OCI-LY7 (cell line): Measurements from ENCODE around the gene GNAQ.

Source experiments
- EZH2phosphoT487 ChIP-seq: fragments of 200-600 bp; sonication (generic); IDR thresholded peaks from 2 replicates; pipeline ENCODE4 v1.6.1; 2018; ENCODE audit warnings: low read depth, borderline replicate concordance, mild to moderate bottlenecking, mixed run types, antibody characterized with exemption, low read length, moderate library complexity, mixed read lengths
- TF ChIP-seq, protein P1 (sequence below): fragments of 200-600 bp; sonication (generic); conservative IDR thresholded peaks from 2 replicates; pipeline ENCODE4 v1.5.1; 2014; ENCODE audit warnings: mild to moderate bottlenecking, antibody characterized with exemption, low read length, moderate library complexity, mixed read lengths

DNA sequence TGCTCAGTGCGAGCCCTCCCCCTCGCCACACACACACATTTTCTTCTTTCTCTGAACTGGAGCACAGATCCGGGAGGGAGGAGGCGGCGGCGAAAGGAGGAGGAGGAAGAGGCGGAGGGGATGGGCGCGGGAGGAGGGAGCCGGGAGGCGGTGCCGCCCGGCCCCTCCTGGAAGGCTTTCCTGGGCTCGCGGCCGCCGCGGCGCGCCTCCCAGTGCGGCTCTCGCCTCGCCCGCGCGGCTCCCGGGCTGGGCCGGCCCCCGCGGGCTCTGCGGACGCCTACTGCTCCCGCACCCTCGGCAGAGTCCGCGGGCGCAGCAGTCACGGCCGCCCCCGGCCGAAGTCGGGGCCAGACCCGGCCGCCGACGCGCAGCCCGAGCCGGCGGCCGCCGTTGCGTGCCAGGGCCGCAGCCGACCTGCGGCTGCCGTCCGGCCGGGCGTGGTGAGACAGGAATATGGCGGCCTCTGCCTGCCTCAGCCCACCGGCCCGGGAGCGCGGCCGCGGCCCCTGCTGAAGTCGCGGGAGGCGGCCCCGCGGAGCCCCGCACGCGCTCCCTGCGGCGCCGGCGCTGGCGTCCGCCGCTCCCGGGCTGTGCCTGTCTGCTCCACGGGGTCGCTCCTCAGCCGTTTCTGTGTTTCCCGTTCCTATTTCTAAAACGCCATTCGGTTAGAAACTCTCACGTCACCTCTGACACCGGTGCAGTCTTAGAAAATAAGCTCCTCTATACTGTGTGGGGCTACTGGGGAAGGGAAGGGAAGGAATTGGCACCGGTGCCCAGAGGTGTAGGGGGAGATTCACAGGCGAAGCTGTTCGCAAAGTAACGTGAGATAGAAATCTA, 500 bp upstream of the GNAQ start:
- TF ChIP-seq, protein P1, sequence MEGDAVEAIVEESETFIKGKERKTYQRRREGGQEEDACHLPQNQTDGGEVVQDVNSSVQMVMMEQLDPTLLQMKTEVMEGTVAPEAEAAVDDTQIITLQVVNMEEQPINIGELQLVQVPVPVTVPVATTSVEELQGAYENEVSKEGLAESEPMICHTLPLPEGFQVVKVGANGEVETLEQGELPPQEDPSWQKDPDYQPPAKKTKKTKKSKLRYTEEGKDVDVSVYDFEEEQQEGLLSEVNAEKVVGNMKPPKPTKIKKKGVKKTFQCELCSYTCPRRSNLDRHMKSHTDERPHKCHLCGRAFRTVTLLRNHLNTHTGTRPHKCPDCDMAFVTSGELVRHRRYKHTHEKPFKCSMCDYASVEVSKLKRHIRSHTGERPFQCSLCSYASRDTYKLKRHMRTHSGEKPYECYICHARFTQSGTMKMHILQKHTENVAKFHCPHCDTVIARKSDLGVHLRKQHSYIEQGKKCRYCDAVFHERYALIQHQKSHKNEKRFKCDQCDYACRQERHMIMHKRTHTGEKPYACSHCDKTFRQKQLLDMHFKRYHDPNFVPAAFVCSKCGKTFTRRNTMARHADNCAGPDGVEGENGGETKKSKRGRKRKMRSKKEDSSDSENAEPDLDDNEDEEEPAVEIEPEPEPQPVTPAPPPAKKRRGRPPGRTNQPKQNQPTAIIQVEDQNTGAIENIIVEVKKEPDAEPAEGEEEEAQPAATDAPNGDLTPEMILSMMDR: no peak
- no peak for TF ChIP-seq EZH2phosphoT487
